Neural crest cell (in vitro differentiated cells): Measurements from ENCODE around the gene PCCA. TPM values are rescaled to one million over a fixed set of nuclear protein-coding genes. Genes with fewer than 3 reads are reported as not detected.

Source experiments
- DNase-seq: peaks from one replicate; pipeline ENCODE4 v3.0.0; 2021; ENCODE audit warnings: low read depth, mixed read lengths, low spot score
- H3K27ac Mint-ChIP-seq: one replicate; pipeline ENCODE4 v1.8.0; 2021; ENCODE audit warnings: mild to moderate bottlenecking, mixed read lengths; ENCODE audit not compliant: unreplicated experiment
- H3K27me3 Mint-ChIP-seq: 2 replicates; pipeline ENCODE4 v1.8.0; 2021; ENCODE audit warnings: low read depth, mild to moderate bottlenecking, mixed read lengths
- H3K36me3 Mint-ChIP-seq: 2 replicates; pipeline ENCODE4 v1.8.0; 2021; ENCODE audit warnings: low read depth, mild to moderate bottlenecking, mixed read lengths
- H3K4me1 Mint-ChIP-seq: 2 replicates; pipeline ENCODE4 v1.8.0; 2021; ENCODE audit warnings: mixed read lengths
- H3K4me3 Mint-ChIP-seq: one replicate; pipeline ENCODE4 v1.8.0; 2021; ENCODE audit warnings: mild to moderate bottlenecking, mixed read lengths
- H3K9me3 Mint-ChIP-seq: 2 replicates; pipeline ENCODE4 v1.8.0; 2021; ENCODE audit warnings: mixed read lengths
- CTCF ChIP-seq: fragments of 200-600 bp; sonication (generic); conservative IDR thresholded peaks from 2 replicates; pipeline ENCODE4 v1.5.0; 2021; ENCODE audit warnings: antibody characterized with exemption, mild to moderate bottlenecking
- total RNA-seq: library from RNA; stranded (reverse); gene quantifications from 2 replicates; pipeline ENCODE4 v1.2.1, GENCODE V29; 2021

PCCA gene
- total RNA-seq, 1 donor from 2014 or later = 40.6 TPM

GRCh38 chr13:100433475-100433874, 344.6 kb downstream of the PCCA start:
- H3K36me3 Mint-ChIP-seq = peaks cover 41% of the 10 kb centered on the region
- H3K27ac Mint-ChIP-seq = no peak overlapping the region
- DNase-seq = no peak
- TF ChIP-seq CTCF = no peak
- peaks cover 14% of the 10 kb centered on the region for H3K4me1 Mint-ChIP-seq
- peaks cover 4% of the 10 kb centered on the region for H3K9me3 Mint-ChIP-seq
- no peak overlapping the region for H3K4me3 Mint-ChIP-seq
- no peaks in the 10 kb centered on the region for H3K27me3 Mint-ChIP-seq

GRCh38 chr13:100434010-100434763, 345.3 kb downstream of the PCCA start:
- H3K9me3 Mint-ChIP-seq = peaks cover 4% of the 10 kb centered on the region
- no peak overlapping the region for H3K4me3 Mint-ChIP-seq
- no peak for DNase-seq
- H3K36me3 Mint-ChIP-seq = peaks cover 39% of the 10 kb centered on the region
- peaks cover 21% of the 10 kb centered on the region for H3K4me1 Mint-ChIP-seq
- H3K27me3 Mint-ChIP-seq = no peaks in the 10 kb centered on the region
- peak overlapping the region; percentile 45 for H3K27ac Mint-ChIP-seq
- no peak for TF ChIP-seq CTCF

GRCh38 chr13:100436099-100436498, 347.2 kb downstream of the PCCA start:
- Mint-ChIP-seq H3K36me3 (peaks cover 33% of the 10 kb centered on the region), H3K27me3 (no peaks in the 10 kb centered on the region)
- no peak for DNase-seq

GRCh38 chr13:100438059-100438788, 349.3 kb downstream of the PCCA start:
- Mint-ChIP-seq H3K4me3 (no peak overlapping the region), H3K9me3 (no peaks in the 10 kb centered on the region), H3K4me1 (peaks cover 45% of the 10 kb centered on the region), H3K27me3 (no peaks in the 10 kb centered on the region), H3K36me3 (peaks cover 24% of the 10 kb centered on the region), H3K27ac (no peak overlapping the region)
- no peak for DNase-seq
- no peak for TF ChIP-seq CTCF

More at GRCh38 chr13:100436099-100436498, 347.2 kb downstream of the PCCA start:
- H3K9me3 Mint-ChIP-seq = peaks cover 4% of the 10 kb centered on the region
- no peak overlapping the region for H3K4me3 Mint-ChIP-seq
- H3K27ac Mint-ChIP-seq = no peak overlapping the region
- peaks cover 32% of the 10 kb centered on the region for H3K4me1 Mint-ChIP-seq
- TF ChIP-seq CTCF = no peak

- TF ChIP-seq CTCF = no peak
- peaks cover 16% of the 10 kb centered on the region for H3K36me3 Mint-ChIP-seq
- H3K4me1 Mint-ChIP-seq = peaks cover 43% of the 10 kb centered on the region
- no peaks in the 10 kb centered on the region for H3K27me3 Mint-ChIP-seq
- H3K9me3 Mint-ChIP-seq = no peaks in the 10 kb centered on the region
- no peak for DNase-seq
- H3K27ac Mint-ChIP-seq = peak overlapping the region; percentile 95
- peak overlapping the region; percentile 13 for H3K4me3 Mint-ChIP-seq
Observed at GRCh38 chr13:100439247-100439970, 350.5 kb downstream of the PCCA start.
